Nephron (organoid): Measurements from ENCODE around the gene HTT-AS.

ENCODE experiments used
- H3K27ac Mint-ChIP-seq, 3 experiments: 2 replicates each; pipeline ENCODE4 v1.8.0; 2020; ENCODE audit warnings: mixed read lengths in 3 of 3, mild to moderate bottlenecking in 2 of 3, moderate library complexity in 1 of 3
- H3K27me3 Mint-ChIP-seq: 2 replicates; pipeline ENCODE4 v1.8.0; 2021; ENCODE audit warnings: low read depth, mild to moderate bottlenecking, moderate library complexity, mixed read lengths
- H3K36me3 Mint-ChIP-seq: 2 replicates; pipeline ENCODE4 v1.8.0; 2020; ENCODE audit warnings: low read depth, mixed read lengths
- H3K4me1 Mint-ChIP-seq: 2 replicates; pipeline ENCODE4 v1.8.0; 2020; ENCODE audit warnings: mixed read lengths
- H3K4me3 Mint-ChIP-seq, 3 experiments: 2 replicates each; pipeline ENCODE4 v1.8.0; 2020; ENCODE audit warnings: mild to moderate bottlenecking in 3 of 3, mixed read lengths in 3 of 3, moderate library complexity in 2 of 3
- H3K9me3 Mint-ChIP-seq: 2 replicates; pipeline ENCODE4 v1.8.0; 2020; ENCODE audit warnings: mixed read lengths
- CTCF ChIP-seq, 3 experiments: fragments of 200-600 bp; sonication (generic); IDR thresholded peaks; one replicate each; pipeline ENCODE4 v1.5.0; 2021; ENCODE audit warnings: antibody characterized with exemption in 3 of 3; ENCODE audit not compliant: unreplicated experiment in 3 of 3

The HTT-AS gene

DNA sequence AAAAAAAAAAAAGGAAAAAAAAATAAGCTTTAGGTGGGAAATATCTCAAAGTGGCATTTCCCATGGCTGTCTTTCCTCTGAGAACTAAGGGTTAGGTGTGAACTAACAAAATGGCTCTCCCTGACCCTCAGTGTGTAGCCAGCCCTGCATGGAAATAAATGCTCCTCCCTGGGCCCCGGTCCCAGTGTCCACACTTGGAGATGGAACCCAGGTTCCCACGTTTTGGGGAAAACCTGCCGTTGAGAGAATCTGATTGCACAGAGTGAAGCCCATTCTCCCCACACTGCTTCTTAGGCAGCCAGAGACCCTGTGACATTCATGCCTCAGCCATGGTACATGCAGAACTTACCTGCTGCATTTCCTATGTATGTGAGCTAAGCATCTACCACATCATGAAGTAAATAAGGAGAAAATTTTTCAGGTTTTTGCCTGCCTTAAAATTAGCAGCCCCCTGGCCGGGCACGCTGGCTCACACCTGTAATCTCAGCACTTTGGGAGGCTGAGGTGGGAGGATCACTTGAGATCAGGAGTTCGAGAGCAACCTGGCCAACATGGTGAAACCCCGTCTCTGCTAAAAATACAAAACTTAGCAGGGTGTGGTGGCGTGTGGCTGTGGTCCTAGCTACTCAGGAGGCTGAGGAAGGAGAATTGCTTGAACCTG lies 34.5 kb downstream of the HTT-AS start:
- no peak for TF ChIP-seq CTCF (IDR thresholded peaks at IDR 0.05; ENCODE audit: unreplicated experiment in 3 of 3)
- Mint-ChIP-seq H3K27ac (no peak overlapping the region), H3K9me3 (no peaks in the 10 kb centered on the region), H3K27me3 (peaks cover 19% of the 10 kb centered on the region), H3K4me3 (no peak overlapping the region), H3K36me3 (no peaks in the 10 kb centered on the region), H3K4me1 (peaks cover 23% of the 10 kb centered on the region)

GRCh38 chr4:3037957-3038461 lies 36.3 kb downstream of the HTT-AS start:
- TF ChIP-seq CTCF (IDR thresholded peaks at IDR 0.05; ENCODE audit: unreplicated experiment in 3 of 3), result no peak
- Mint-ChIP-seq H3K36me3 (no peaks in the 10 kb centered on the region), H3K27ac (peak overlapping the region in 1 of 3 experiments; percentile 29), H3K4me1 (peaks cover 23% of the 10 kb centered on the region), H3K4me3 (peak overlapping the region in 1 of 3 experiments; percentile 3), H3K27me3 (peaks cover 19% of the 10 kb centered on the region), H3K9me3 (no peaks in the 10 kb centered on the region)

- Mint-ChIP-seq H3K4me3 (no peak overlapping the region), H3K9me3 (no peaks in the 10 kb centered on the region), H3K36me3 (no peaks in the 10 kb centered on the region), H3K4me1 (peaks cover 29% of the 10 kb centered on the region), H3K27ac (no peak overlapping the region), H3K27me3 (peaks cover 11% of the 10 kb centered on the region)
- no peak for TF ChIP-seq CTCF (IDR thresholded peaks at IDR 0.05; ENCODE audit: unreplicated experiment in 3 of 3)
Observed at GRCh38 chr4:3036131-3036952, 38.0 kb downstream of the HTT-AS start.

- peaks cover 11% of the 10 kb centered on the region for H3K27me3 Mint-ChIP-seq
- no peaks in the 10 kb centered on the region for H3K36me3 Mint-ChIP-seq
- no peak overlapping the region for H3K27ac Mint-ChIP-seq
- H3K4me1 Mint-ChIP-seq, result peaks cover 32% of the 10 kb centered on the region
- no peak for TF ChIP-seq CTCF (IDR thresholded peaks at IDR 0.05; ENCODE audit: unreplicated experiment in 3 of 3)
- H3K9me3 Mint-ChIP-seq, result no peaks in the 10 kb centered on the region
- H3K4me3 Mint-ChIP-seq, result no peak overlapping the region
Observed at GRCh38 chr4:3035674-3036073, 38.7 kb downstream of the HTT-AS start.

- peaks cover 11% of the 10 kb centered on the region for H3K27me3 Mint-ChIP-seq
- H3K27ac Mint-ChIP-seq, result no peak overlapping the region
- H3K9me3 Mint-ChIP-seq, result no peaks in the 10 kb centered on the region
- TF ChIP-seq CTCF (IDR thresholded peaks at IDR 0.05; ENCODE audit: unreplicated experiment in 3 of 3), result no peak
- no peaks in the 10 kb centered on the region for H3K36me3 Mint-ChIP-seq
- no peak overlapping the region for H3K4me3 Mint-ChIP-seq
- H3K4me1 Mint-ChIP-seq, result peaks cover 33% of the 10 kb centered on the region
Observed at GRCh38 chr4:3035249-3035648, 39.1 kb downstream of the HTT-AS start.
